Stomach (tissue), 9 donors: ENCODE results near the gene RBMS3. TPM values are rescaled to one million over a fixed set of nuclear protein-coding genes. Genes with fewer than 3 reads are reported as not detected.

Experiments used
- DNase-seq, 2 donors: peaks; one replicate each; pipeline versions ENCODE4 v3.0.0 to v3.0.0-alpha.2; 2013 to 2019
- H3K27ac ChIP-seq, 5 donors: fragments of 200-600 bp in 4 of 5; sonication (generic) in 4 of 5; one replicate each; pipeline ENCODE4 v1.5.1; 2013 to 2019; ENCODE audit warnings: mild to moderate bottlenecking in 1 of 5, moderate library complexity in 1 of 5
- H3K27me3 ChIP-seq, 3 donors: fragments of 200-600 bp; sonication (generic); one replicate each; pipeline ENCODE4 v1.5.1; 2017 to 2019; ENCODE audit warnings: mixed run types in 1 of 3
- H3K36me3 ChIP-seq, 4 donors: fragments of 200-600 bp; sonication (generic); 1 replicate in 3 of 4; 2 replicates in 1 of 4; pipeline ENCODE4 v1.5.1; 2016 to 2019
- H3K4me1 ChIP-seq, 4 donors: fragments of 200-600 bp; sonication (generic); one replicate each; pipeline ENCODE4 v1.5.1; 2016 to 2019
- H3K4me3 ChIP-seq, 4 donors: fragments of 200-600 bp; sonication (generic) in 3 of 4; one replicate each; pipeline ENCODE4 v1.5.1; 2016 to 2019; ENCODE audit warnings: mild to moderate bottlenecking in 1 of 4
- H3K9me3 ChIP-seq, 4 donors: fragments of 200-600 bp; sonication (generic); one replicate each; pipeline ENCODE4 v1.5.1; 2016 to 2019
- EP300 ChIP-seq: sonication (generic); formaldehyde crosslinking; IDR thresholded peaks from one replicate; pipeline ENCODE4 v1.6.1; 2017; ENCODE audit warnings: antibody characterized with exemption
- POLR2A ChIP-seq, 4 donors: fragments of 450-650 bp; IDR thresholded peaks; one replicate each; pipeline ENCODE4 v1.6.1; 2016; ENCODE audit warnings: antibody characterized with exemption in 4 of 4, control low read depth in 2 of 4, mild to moderate bottlenecking in 1 of 4, moderate library complexity in 1 of 4
- POLR2AphosphoS5 ChIP-seq, 3 donors: sonication (generic); formaldehyde crosslinking; IDR thresholded peaks; one replicate each; pipeline ENCODE4 v1.6.1; 2016; ENCODE audit warnings: antibody characterized with exemption in 3 of 3
- WGBS, 5 donors: extraction: QIAGEN DNeasy Blood & Tissue Kit in 3 of 5; methylation state at CpG; one replicate each; pipeline versions ENCODE4 v1.1.5 to v1.1.7; 2013 to 2018; 5-methylcytosine and 5-hydroxymethylcytosine counted together
- intact Hi-C: fragments of 100-400 bp; cut with DNase I; formaldehyde crosslinking; loops from one replicate; pipeline ENCODE4 v1.15.1; 2023; ENCODE audit warnings: low total_unique reads
- polyA plus RNA-seq, 3 donors: library from polyadenylated mRNA; stranded (reverse); fragments of 200-250 nt; gene quantifications; one replicate each; pipeline ENCODE4 v1.2.3, GENCODE V29; 2013
- total RNA-seq, 5 donors: library from RNA; depleted of rRNA; stranded (reverse); fragments of >200 nt; gene quantifications; one replicate each; pipeline versions ENCODE4 v1.1.0 to v1.2.3, GENCODE V29; 2014 to 2016
- TF ChIP-seq, protein P1 (sequence below), 7 experiments: fragments of 450-650 bp in 4 of 7; fragments of 200-600 bp in 3 of 7; sonication (generic) in 3 of 7; IDR thresholded peaks; one replicate each; pipeline ENCODE4 v1.5.1; 2016 to 2019; ENCODE audit warnings: antibody characterized with exemption in 7 of 7, control low read depth in 2 of 7, mild to moderate bottlenecking in 1 of 7
- donor health status: healthy with polysubstance abuse.
- donor health status: Bipolar disorder and iron deficiency.
- donor health status: healthy.

RBMS3 gene
- total and polyA plus RNA-seq, 8 donors: 2.0 to 103 (median 16.0) TPM

DNA sequence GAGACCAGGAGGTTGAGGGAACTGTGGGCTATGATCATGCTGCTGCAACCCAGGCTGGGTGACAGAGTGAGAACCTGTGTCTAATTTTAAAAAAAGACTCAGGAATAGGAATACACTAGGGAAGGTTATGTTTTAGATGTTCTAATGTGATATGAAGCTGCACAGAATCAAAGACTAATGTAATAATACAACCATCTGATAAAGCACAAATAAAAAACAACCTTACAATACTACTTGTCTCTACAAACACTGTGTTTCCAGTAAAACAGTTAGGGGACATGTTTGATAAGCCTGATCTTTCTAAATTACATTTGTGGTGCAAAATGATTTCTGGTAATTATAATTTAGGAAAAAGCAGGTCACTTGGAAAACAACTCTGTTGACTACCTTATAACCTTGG, 56.7 kb downstream of the RBMS3 start:
- Histone ChIP-seq H3K27me3 (no peaks in the 10 kb centered on the region), H3K36me3 (no peaks in the 10 kb centered on the region), H3K4me1 (peaks cover 7 to 31% (median 18%) of the 10 kb centered on the region in 4 donors), H3K4me3 (no peak overlapping the region), H3K27ac (no peak overlapping the region), H3K9me3 (no peaks in the 10 kb centered on the region)
- TF ChIP-seq EP300 (no peak), POLR2A (IDR thresholded peaks at IDR 0.05) (no peak), POLR2AphosphoS5 (IDR thresholded peaks at IDR 0.05) (no peak)
- TF ChIP-seq, protein P1, sequence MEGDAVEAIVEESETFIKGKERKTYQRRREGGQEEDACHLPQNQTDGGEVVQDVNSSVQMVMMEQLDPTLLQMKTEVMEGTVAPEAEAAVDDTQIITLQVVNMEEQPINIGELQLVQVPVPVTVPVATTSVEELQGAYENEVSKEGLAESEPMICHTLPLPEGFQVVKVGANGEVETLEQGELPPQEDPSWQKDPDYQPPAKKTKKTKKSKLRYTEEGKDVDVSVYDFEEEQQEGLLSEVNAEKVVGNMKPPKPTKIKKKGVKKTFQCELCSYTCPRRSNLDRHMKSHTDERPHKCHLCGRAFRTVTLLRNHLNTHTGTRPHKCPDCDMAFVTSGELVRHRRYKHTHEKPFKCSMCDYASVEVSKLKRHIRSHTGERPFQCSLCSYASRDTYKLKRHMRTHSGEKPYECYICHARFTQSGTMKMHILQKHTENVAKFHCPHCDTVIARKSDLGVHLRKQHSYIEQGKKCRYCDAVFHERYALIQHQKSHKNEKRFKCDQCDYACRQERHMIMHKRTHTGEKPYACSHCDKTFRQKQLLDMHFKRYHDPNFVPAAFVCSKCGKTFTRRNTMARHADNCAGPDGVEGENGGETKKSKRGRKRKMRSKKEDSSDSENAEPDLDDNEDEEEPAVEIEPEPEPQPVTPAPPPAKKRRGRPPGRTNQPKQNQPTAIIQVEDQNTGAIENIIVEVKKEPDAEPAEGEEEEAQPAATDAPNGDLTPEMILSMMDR (IDR thresholded peaks at IDR 0.05): no peak
- no peak for DNase-seq
- intact Hi-C loops: no loop called here

DNA sequence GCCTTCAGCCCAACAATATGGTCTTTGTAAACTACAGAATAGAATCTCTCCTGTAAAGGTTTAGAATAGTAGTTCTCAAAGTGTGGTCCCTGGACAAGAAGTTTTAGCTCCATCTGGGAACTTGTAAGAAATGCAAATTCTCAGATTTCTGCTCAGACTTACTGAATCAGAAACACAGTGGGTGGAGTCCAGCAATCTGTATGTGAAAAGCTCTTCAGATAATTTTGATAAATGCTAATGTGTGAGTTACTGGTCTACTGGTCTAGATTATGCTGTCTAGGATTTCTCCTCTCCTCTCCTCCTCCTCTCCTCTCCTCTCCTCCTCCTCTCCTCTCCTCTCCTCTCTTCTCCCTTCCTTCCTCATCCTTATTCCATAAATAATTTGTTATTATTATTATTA, 57.5 kb downstream of the RBMS3 start:
- no peaks in the 10 kb centered on the region for H3K9me3 ChIP-seq
- no peaks in the 10 kb centered on the region for H3K36me3 ChIP-seq
- H3K27ac ChIP-seq: no peak overlapping the region
- TF ChIP-seq EP300 (no peak), POLR2AphosphoS5 (IDR thresholded peaks at IDR 0.05) (no peak), POLR2A (IDR thresholded peaks at IDR 0.05) (no peak)
- TF ChIP-seq, protein P1 (IDR thresholded peaks at IDR 0.05): no peak
- peaks cover 7 to 31% (median 17%) of the 10 kb centered on the region in 4 donors for H3K4me1 ChIP-seq
- no peak for DNase-seq
- H3K4me3 ChIP-seq: no peak overlapping the region
- no peaks in the 10 kb centered on the region for H3K27me3 ChIP-seq
- intact Hi-C loops: no loop called here

DNA sequence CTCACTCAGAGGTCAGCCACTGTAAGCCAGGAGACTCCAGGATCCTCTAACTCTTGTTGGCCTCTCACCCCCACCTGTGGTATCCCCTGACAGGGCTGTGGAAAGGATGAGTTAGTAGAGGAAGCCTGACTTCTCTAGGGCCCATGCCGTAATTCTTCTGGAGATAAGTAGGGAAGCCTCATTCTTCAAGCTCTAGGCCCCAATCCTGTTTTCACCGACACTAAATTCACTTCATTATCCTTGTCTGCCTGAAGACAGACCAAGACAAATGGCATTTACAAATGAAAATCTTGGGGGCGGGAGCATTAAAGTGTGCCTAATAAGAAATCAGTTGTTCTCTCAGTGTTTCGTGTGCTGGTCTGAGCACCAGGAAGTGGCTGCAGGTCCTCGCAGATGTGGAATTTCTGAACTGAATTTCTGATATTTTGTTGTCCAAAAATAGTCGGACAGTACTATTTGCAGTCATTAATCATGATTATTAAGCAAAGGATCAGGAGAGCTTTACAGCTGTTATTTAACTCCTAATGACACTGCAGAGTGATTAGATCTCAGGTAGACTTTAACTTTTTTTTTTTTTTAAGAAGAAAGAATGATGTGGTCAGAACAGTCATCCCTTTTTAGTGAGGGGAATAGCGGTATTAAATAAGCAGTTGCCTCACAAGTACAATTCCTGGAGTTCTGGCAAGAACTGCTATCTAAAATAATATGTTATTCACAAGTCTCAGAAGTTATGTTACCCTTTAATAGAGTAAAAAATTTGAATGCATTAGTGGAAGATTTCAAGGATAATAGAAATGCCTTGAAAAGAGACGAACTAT, 58.4 kb downstream of the RBMS3 start:
- H3K36me3 ChIP-seq: no peaks in the 10 kb centered on the region

DNA sequence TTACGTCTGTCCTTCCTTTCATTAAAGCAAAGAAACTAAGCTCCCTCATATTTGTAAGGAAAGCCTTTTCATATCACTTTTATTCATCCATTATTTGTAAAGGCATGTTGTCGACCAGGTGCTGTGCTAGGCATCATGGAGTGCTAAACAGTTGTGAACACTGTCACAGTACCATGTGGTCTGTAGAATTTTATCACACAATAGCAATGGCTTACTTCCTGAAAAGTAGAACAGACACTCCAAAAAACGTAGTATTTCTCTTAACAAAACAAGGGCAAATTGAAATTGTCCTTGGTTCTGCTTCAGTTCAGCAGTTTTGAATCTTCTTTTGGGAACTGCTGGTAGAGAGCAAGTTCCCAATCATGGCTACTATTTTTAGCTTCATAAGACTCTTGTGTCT, 63.3 kb downstream of the RBMS3 start:
- Histone ChIP-seq H3K27me3 (no peaks in the 10 kb centered on the region), H3K4me3 (no peak overlapping the region), H3K27ac (no peak overlapping the region), H3K9me3 (no peaks in the 10 kb centered on the region), H3K4me1 (peaks cover 0 to 6% (median 0%) of the 10 kb centered on the region in 4 donors), H3K36me3 (no peaks in the 10 kb centered on the region)
- intact Hi-C loops: no loop called here
- TF ChIP-seq POLR2AphosphoS5 (IDR thresholded peaks at IDR 0.05) (no peak), EP300 (no peak)
- no peak for DNase-seq
- 78 to 89% (median 85%) methylated on average over 3 of the region's 3 CpGs for whole genome bisulfite sequencing, 5 donors

More for the DNA sequence above, 58.4 kb downstream of the RBMS3 start:
- Histone ChIP-seq H3K27me3 (no peaks in the 10 kb centered on the region), H3K4me3 (no peak overlapping the region), H3K9me3 (no peaks in the 10 kb centered on the region), H3K4me1 (peaks cover 7 to 31% (median 15%) of the 10 kb centered on the region in 4 donors), H3K27ac (peak overlapping the region in 1 of 5 donors; percentile 9)
- TF ChIP-seq POLR2AphosphoS5 (IDR thresholded peaks at IDR 0.05) (no peak), POLR2A (IDR thresholded peaks at IDR 0.05) (no peak), EP300 (no peak)
- TF ChIP-seq, protein P1 (IDR thresholded peaks at IDR 0.05): no peak
- WGBS, 5 donors: 67 to 86% (median 78%) methylated on average over 8 of the region's 8 CpGs
- intact Hi-C loops: no loop called here
- no peak for DNase-seq

DNA sequence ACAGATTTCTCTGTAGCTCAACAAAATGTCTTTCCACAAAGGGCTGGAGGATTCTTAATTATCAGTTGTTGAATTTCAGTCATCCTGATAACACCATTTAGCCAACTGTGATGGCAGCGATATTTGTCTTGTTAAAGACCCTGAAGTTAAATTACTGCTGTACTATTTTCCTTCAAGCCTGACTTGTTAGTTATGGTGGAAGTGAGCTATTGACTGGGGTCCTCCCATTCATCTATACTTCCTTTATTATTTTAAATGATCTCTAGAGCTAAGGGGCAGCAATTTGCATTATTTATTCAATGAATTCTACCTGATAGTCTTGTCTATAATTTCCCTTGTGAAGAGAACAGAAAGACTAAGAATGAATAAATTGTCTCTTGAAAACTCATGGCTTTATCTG, 64.1 kb downstream of the RBMS3 start:
- 73 to 88% (median 78%) methylated on average over 1 of the region's 1 CpG for WGBS, 5 donors
- Histone ChIP-seq H3K9me3 (no peaks in the 10 kb centered on the region), H3K27ac (no peak overlapping the region), H3K4me3 (no peak overlapping the region), H3K36me3 (no peaks in the 10 kb centered on the region), H3K27me3 (no peaks in the 10 kb centered on the region), H3K4me1 (peaks cover 0 to 2% (median 0%) of the 10 kb centered on the region in 4 donors)
- TF ChIP-seq, protein P1 (IDR thresholded peaks at IDR 0.05): no peak
- TF ChIP-seq EP300: no peak
- TF ChIP-seq POLR2AphosphoS5 (IDR thresholded peaks at IDR 0.05): no peak
- no peak for TF ChIP-seq POLR2A (IDR thresholded peaks at IDR 0.05)
- intact Hi-C loops: no loop called here
- DNase-seq: no peak
